Subcutaneous abdominal adipose tissue (tissue), 5 donors: ENCODE measurements around the gene FZR1.

Experiments used
- H3K27ac ChIP-seq: one replicate; pipeline ENCODE4 v1.7.0; 2013; ENCODE audit warnings: low read depth, mild to moderate bottlenecking, inconsistent platforms, low read length, moderate library complexity
- H3K27me3 ChIP-seq, 5 donors: one replicate each; pipeline ENCODE4 v1.7.0; 2013; ENCODE audit warnings: low read length in 5 of 5, inconsistent platforms in 1 of 5; ENCODE audit not compliant: control insufficient read depth in 5 of 5, insufficient read depth in 4 of 5
- H3K36me3 ChIP-seq, 5 donors: one replicate each; pipeline ENCODE4 v1.7.0; 2013; ENCODE audit warnings: low read length in 5 of 5; ENCODE audit not compliant: control insufficient read depth in 5 of 5, insufficient read depth in 5 of 5
- H3K4me1 ChIP-seq, 5 donors: one replicate each; pipeline ENCODE4 v1.7.0; 2013; ENCODE audit warnings: low read length in 5 of 5, mild to moderate bottlenecking in 3 of 5, moderate library complexity in 1 of 5; ENCODE audit not compliant: control insufficient read depth in 5 of 5, insufficient read depth in 5 of 5
- H3K4me3 ChIP-seq, 5 donors: one replicate each; pipeline ENCODE4 v1.7.0; 2013; ENCODE audit warnings: low read length in 5 of 5, low read depth in 1 of 5
- H3K9ac ChIP-seq, 5 donors: one replicate each; pipeline ENCODE4 v1.7.0; 2013; ENCODE audit warnings: low read length in 5 of 5, mild to moderate bottlenecking in 4 of 5, moderate library complexity in 3 of 5
- H3K9me3 ChIP-seq, 5 donors: one replicate each; pipeline ENCODE4 v1.7.0; 2013; ENCODE audit warnings: low read length in 5 of 5; ENCODE audit not compliant: control insufficient read depth in 5 of 5
- donor health status: healthy.
- donor health status: healthy.
- donor health status: healthy.
- donor health status: healthy.
- donor health status: healthy.

The FZR1 gene

GRCh38 chr19:3505598-3506383 is at the start of gene FZR1:
Gene FZR1 (plus strand): TSS chr19:3506311. CDS start chr19:3522990, 16,679 bp downstream.
- H3K9ac ChIP-seq: peak within 1 kb of the TSS; percentile 68 to 90 (median 88)
- H3K4me1 ChIP-seq: peaks cover 3 to 34% (median 31%) of the 10 kb centered on the region in 5 donors
- no peaks in the 10 kb centered on the region for H3K27me3 ChIP-seq
- peak within 1 kb of the TSS; percentile 80 to 94 (median 87) for H3K4me3 ChIP-seq
- no peaks in the 10 kb centered on the region for H3K9me3 ChIP-seq
- H3K36me3 ChIP-seq: peaks cover 0 to 18% (median 12%) of the 10 kb centered on the region in 5 donors
- H3K27ac ChIP-seq: no peak within 1 kb of the TSS

GRCh38 chr19:3456925-3457527 is 49.1 kb upstream of the FZR1 start:
- Histone ChIP-seq H3K4me1 (peaks cover 0 to 39% (median 35%) of the 10 kb centered on the region in 5 donors), H3K27me3 (no peaks in the 10 kb centered on the region), H3K27ac (no peak overlapping the region), H3K36me3 (peaks cover 0 to 61% (median 48%) of the 10 kb centered on the region in 5 donors), H3K9ac (no peak overlapping the region), H3K4me3 (no peak overlapping the region), H3K9me3 (no peaks in the 10 kb centered on the region)

- Histone ChIP-seq H3K27ac (peak overlapping the region; percentile 74), H3K27me3 (no peaks in the 10 kb centered on the region), H3K36me3 (peaks cover 0 to 60% (median 45%) of the 10 kb centered on the region in 5 donors), H3K9ac (peak overlapping the region in 1 of 5 donors; percentile 43), H3K9me3 (no peaks in the 10 kb centered on the region), H3K4me1 (peaks cover 0 to 39% (median 35%) of the 10 kb centered on the region in 5 donors), H3K4me3 (no peak overlapping the region)
Observed at GRCh38 chr19:3457528-3458228, 48.4 kb upstream of the FZR1 start.

GRCh38 chr19:3458229-3459088 is 47.7 kb upstream of the FZR1 start:
- no peaks in the 10 kb centered on the region for H3K9me3 ChIP-seq
- H3K36me3 ChIP-seq: peaks cover 0 to 59% (median 44%) of the 10 kb centered on the region in 5 donors
- peak overlapping the region; percentile 74 for H3K27ac ChIP-seq
- peak overlapping the region in 2 of 5 donors; percentile 41 to 43 for H3K9ac ChIP-seq
- peaks cover 0 to 39% (median 35%) of the 10 kb centered on the region in 5 donors for H3K4me1 ChIP-seq
- H3K4me3 ChIP-seq: peak overlapping the region in 1 of 5 donors; percentile 18
- no peaks in the 10 kb centered on the region for H3K27me3 ChIP-seq

- peaks cover 0 to 40% (median 35%) of the 10 kb centered on the region in 5 donors for H3K4me1 ChIP-seq
- H3K4me3 ChIP-seq: peak overlapping the region in 1 of 5 donors; percentile 18
- H3K27ac ChIP-seq: peak overlapping the region; percentile 74
- no peaks in the 10 kb centered on the region for H3K27me3 ChIP-seq
- H3K9ac ChIP-seq: peak overlapping the region in 3 of 5 donors; percentile 11 to 59 (median 30)
- no peaks in the 10 kb centered on the region for H3K9me3 ChIP-seq
- peaks cover 0 to 53% (median 36%) of the 10 kb centered on the region in 5 donors for H3K36me3 ChIP-seq
Observed at GRCh38 chr19:3459089-3459881, 46.8 kb upstream of the FZR1 start.

GRCh38 chr19:3459965-3460582 is 46.0 kb upstream of the FZR1 start:
- Histone ChIP-seq H3K9ac (peak overlapping the region in 1 of 5 donors; percentile 59), H3K9me3 (no peaks in the 10 kb centered on the region), H3K4me3 (no peak overlapping the region), H3K27me3 (no peaks in the 10 kb centered on the region), H3K36me3 (peaks cover 0 to 46% (median 28%) of the 10 kb centered on the region in 5 donors), H3K27ac (peak overlapping the region; percentile 61), H3K4me1 (peaks cover 0 to 40% (median 35%) of the 10 kb centered on the region in 5 donors)

GRCh38 chr19:3462991-3463713 is 43.0 kb upstream of the FZR1 start:
- Histone ChIP-seq H3K9me3 (no peaks in the 10 kb centered on the region), H3K27ac (no peak overlapping the region), H3K36me3 (peaks cover 0 to 22% (median 13%) of the 10 kb centered on the region in 5 donors), H3K4me1 (peaks cover 0 to 49% (median 40%) of the 10 kb centered on the region in 5 donors), H3K9ac (no peak overlapping the region), H3K27me3 (no peaks in the 10 kb centered on the region), H3K4me3 (no peak overlapping the region)
